ENCODE results near the gene GALNT18. TPM values are rescaled to one million over a fixed set of nuclear protein-coding genes. Genes with fewer than 3 reads are reported as not detected.

GALNT18 gene
- total RNA-seq, 1 donor, result 2.4 TPM

- TF ChIP-seq CTCF (IDR thresholded peaks at IDR 0.05; ENCODE audit: insufficient read depth, low read length), result no peak
- no peak overlapping the region for H3K4me3 ChIP-seq (ENCODE audit: low read depth, low read length)
- DNase-seq (ENCODE audit: low read depth), result no peak
Measured at GRCh38 chr11:11598243-11598642, 23.6 kb downstream of the GALNT18 start.

- DNase-seq (ENCODE audit: low read depth), result no peak
- no peak overlapping the region for H3K4me3 ChIP-seq (ENCODE audit: low read depth, low read length)
- no peak for TF ChIP-seq CTCF (IDR thresholded peaks at IDR 0.05; ENCODE audit: insufficient read depth, low read length)
Measured at GRCh38 chr11:11594162-11594561, 27.6 kb downstream of the GALNT18 start.

- TF ChIP-seq CTCF (IDR thresholded peaks at IDR 0.05; ENCODE audit: insufficient read depth, low read length), result no peak
- no peak overlapping the region for H3K4me3 ChIP-seq (ENCODE audit: low read depth, low read length)
- no peak for DNase-seq (ENCODE audit: low read depth)
Measured at GRCh38 chr11:11592146-11592684, 29.6 kb downstream of the GALNT18 start.

GRCh38 chr11:11589437-11589836 lies 32.4 kb downstream of the GALNT18 start:
- H3K4me3 ChIP-seq (ENCODE audit: low read depth, low read length), result no peak overlapping the region
- DNase-seq (ENCODE audit: low read depth), result no peak
- no peak for TF ChIP-seq CTCF (IDR thresholded peaks at IDR 0.05; ENCODE audit: insufficient read depth, low read length)

GRCh38 chr11:11588891-11589290 lies 32.9 kb downstream of the GALNT18 start:
- peak; percentile 25 for DNase-seq (ENCODE audit: low read depth)
- no peak overlapping the region for H3K4me3 ChIP-seq (ENCODE audit: low read depth, low read length)
- no peak for TF ChIP-seq CTCF (IDR thresholded peaks at IDR 0.05; ENCODE audit: insufficient read depth, low read length)

GRCh38 chr11:11588243-11588642 lies 33.6 kb downstream of the GALNT18 start:
- no peak overlapping the region for H3K4me3 ChIP-seq (ENCODE audit: low read depth, low read length)
- no peak for DNase-seq (ENCODE audit: low read depth)
- no peak for TF ChIP-seq CTCF (IDR thresholded peaks at IDR 0.05; ENCODE audit: insufficient read depth, low read length)

- DNase-seq (ENCODE audit: low read depth), result peak; percentile 63
- TF ChIP-seq CTCF (IDR thresholded peaks at IDR 0.05; ENCODE audit: insufficient read depth, low read length), result no peak
- H3K4me3 ChIP-seq (ENCODE audit: low read depth, low read length), result no peak overlapping the region
Measured at GRCh38 chr11:11587122-11587521, 34.7 kb downstream of the GALNT18 start.
